GM23338 (cell line): Measurements from ENCODE around the gene BMPR1B. TPM values are rescaled to one million over a fixed set of nuclear protein-coding genes. Genes with fewer than 3 reads are reported as not detected.

Experiments
- ATAC-seq: fragments of 200-7000 bp; cut with Tn5 transposase; 3 replicates; pipeline ENCODE4 v1.9.1; 2020
- DNase-seq: peaks from one replicate; pipeline ENCODE4 v3.0.0-alpha.2; 2015; ENCODE audit warnings: low spot score
- H2AFZ ChIP-seq: fragments of 200-600 bp; sonication (generic); 2 replicates; pipeline ENCODE4 v1.8.0; 2016; ENCODE audit warnings: antibody characterized with exemption, mild to moderate bottlenecking, moderate library complexity
- H3F3A ChIP-seq: fragments of 200-600 bp; sonication (generic); replicated peaks from 2 replicates; pipeline ENCODE4 v1.8.0; 2017; ENCODE audit warnings: antibody characterized with exemption, mixed run types, low read depth
- H3K27ac ChIP-seq: fragments of 200-600 bp; sonication (generic); 2 replicates; pipeline ENCODE4 v1.6.1; 2016; ENCODE audit warnings: low read depth
- H3K27me3 ChIP-seq: fragments of 200-600 bp; sonication (generic); 2 replicates; pipeline ENCODE4 v1.8.0; 2016; ENCODE audit warnings: mild to moderate bottlenecking, mixed run types, moderate library complexity; ENCODE audit not compliant: insufficient read depth
- H3K36me3 ChIP-seq: fragments of 200-600 bp; sonication (generic); 2 replicates; pipeline ENCODE4 v1.8.0; 2016; ENCODE audit warnings: mild to moderate bottlenecking; ENCODE audit not compliant: insufficient read depth
- H3K4me1 ChIP-seq: fragments of 200-600 bp; sonication (generic); 2 replicates; pipeline ENCODE4 v1.8.0; 2016; ENCODE audit warnings: mild to moderate bottlenecking, moderate library complexity; ENCODE audit not compliant: insufficient read depth
- H3K4me2 ChIP-seq: fragments of 200-600 bp; sonication (generic); 2 replicates; pipeline ENCODE4 v1.7.1; 2017; ENCODE audit warnings: mixed run types
- H3K4me3 ChIP-seq: fragments of 200-600 bp; sonication (generic); 2 replicates; pipeline ENCODE4 v1.6.1; 2016; ENCODE audit warnings: mixed run types
- H3K79me2 ChIP-seq: fragments of 200-600 bp; sonication (generic); replicated peaks from 2 replicates; pipeline ENCODE4 v1.8.0; 2017; ENCODE audit warnings: mild to moderate bottlenecking; ENCODE audit not compliant: insufficient read depth
- H3K9me2 ChIP-seq: fragments of 200-600 bp; sonication (generic); 2 replicates; pipeline ENCODE4 v1.8.0; 2017; ENCODE audit not compliant: insufficient read depth
- H4K20me1 ChIP-seq: fragments of 200-600 bp; sonication (generic); replicated peaks from 2 replicates; pipeline ENCODE4 v1.8.0; 2017; ENCODE audit warnings: mild to moderate bottlenecking; ENCODE audit not compliant: insufficient read depth
- H3K27ac Mint-ChIP-seq: 2 replicates; pipeline ENCODE4 v1.8.0; 2020; ENCODE audit warnings: inconsistent platforms, mild to moderate bottlenecking, moderate library complexity, mixed read lengths
- H3K27me3 Mint-ChIP-seq: 3 replicates; pipeline ENCODE4 v1.8.0; 2022; ENCODE audit warnings: low read depth, mild to moderate bottlenecking, moderate library complexity, mixed read lengths, inconsistent platforms; ENCODE audit not compliant: insufficient read depth, poor library complexity
- H3K36me3 Mint-ChIP-seq: 3 replicates; pipeline ENCODE4 v1.8.0; 2021; ENCODE audit warnings: low read depth, mild to moderate bottlenecking, inconsistent platforms, moderate library complexity, mixed read lengths
- H3K4me1 Mint-ChIP-seq: 3 replicates; pipeline ENCODE4 v1.8.0; 2020; ENCODE audit warnings: mild to moderate bottlenecking, inconsistent platforms, mixed read lengths
- H3K4me3 Mint-ChIP-seq: 3 replicates; pipeline ENCODE4 v1.8.0; 2021; ENCODE audit warnings: moderate library complexity, mild to moderate bottlenecking, inconsistent platforms, mixed read lengths
- H3K9me3 Mint-ChIP-seq: 3 replicates; pipeline ENCODE4 v1.8.0; 2020; ENCODE audit warnings: moderate library complexity, mild to moderate bottlenecking, inconsistent platforms, mixed read lengths
- CREB1 ChIP-seq: fragments of 250-450 bp; sonication (Bioruptor Pico); IDR thresholded peaks from 2 replicates; pipeline ENCODE4 v1.5.0; 2020; ENCODE audit warnings: low read depth, mild to moderate bottlenecking, moderate library complexity
- CTCF ChIP-seq, 2 experiments: fragments of 200-600 bp in 1 of 2; sonication (generic) in 1 of 2; conservative IDR thresholded peaks; 2 replicates each; pipeline versions ENCODE4 v1.5.1 to v1.6.1; 2016 to 2017; ENCODE audit warnings: antibody characterized with exemption in 2 of 2, low read depth in 2 of 2, mild to moderate bottlenecking in 2 of 2, moderate library complexity in 1 of 2
- EZH2 ChIP-seq: fragments of 200-600 bp; sonication (generic); IDR thresholded peaks from one replicate; pipeline ENCODE4 v1.8.0; 2017; ENCODE audit warnings: antibody characterized with exemption, mild to moderate bottlenecking, low read depth; ENCODE audit not compliant: unreplicated experiment
- EZH2phosphoT487 ChIP-seq: fragments of 200-600 bp; sonication (generic); IDR thresholded peaks from one replicate; pipeline ENCODE4 v1.8.1; 2018; ENCODE audit warnings: antibody characterized with exemption; ENCODE audit not compliant: unreplicated experiment
- JUNB ChIP-seq: IDR thresholded peaks from one replicate; pipeline ENCODE4 v1.6.1; 2016; ENCODE audit warnings: antibody characterized with exemption; ENCODE audit not compliant: unreplicated experiment
- NANOG ChIP-seq: IDR thresholded peaks from 2 replicates; pipeline ENCODE4 v1.6.1; 2016; ENCODE audit warnings: antibody characterized with exemption, borderline replicate concordance
- POLR2AphosphoS5 ChIP-seq: IDR thresholded peaks from 2 replicates; pipeline ENCODE4 v1.6.1; 2016; ENCODE audit warnings: antibody characterized with exemption, low read depth
- STAT1 ChIP-seq: IDR thresholded peaks from one replicate; pipeline ENCODE4 v1.6.1; 2016; ENCODE audit warnings: antibody characterized with exemption; ENCODE audit not compliant: unreplicated experiment
- ZNF114 ChIP-seq: fragments of 250-450 bp; sonication (Bioruptor Pico); IDR thresholded peaks from 2 replicates; pipeline ENCODE4 v1.5.0; 2020; ENCODE audit warnings: mild to moderate bottlenecking, moderate library complexity
- ZNF331 ChIP-seq: fragments of 250-450 bp; sonication (Bioruptor Pico); IDR thresholded peaks from 2 replicates; pipeline ENCODE4 v1.5.0; 2020; ENCODE audit warnings: low read depth, mild to moderate bottlenecking, moderate library complexity
- polyA plus RNA-seq: library from polyadenylated mRNA; unstranded; fragments of >200 nt; fragmentation: Nextera tagmentation; extraction: Ambion mirVana; gene quantifications from 2 replicates; pipeline ENCODE4 v1.2.1, GENCODE V29; 2016
- total RNA-seq: library from RNA; depleted of rRNA; stranded (reverse); fragments of >200 nt; shearing (Covaris generic); gene quantifications from 2 replicates; pipeline ENCODE4 v1.2.3, GENCODE V29; 2014
- TF ChIP-seq, protein P1 (sequence below): IDR thresholded peaks from 2 replicates; pipeline ENCODE4 v1.6.1; 2016; ENCODE audit warnings: antibody characterized with exemption
- TF ChIP-seq, protein P2 (sequence below): IDR thresholded peaks from one replicate; pipeline ENCODE4 v1.6.1; 2018; ENCODE audit warnings: antibody characterized with exemption; ENCODE audit not compliant: unreplicated experiment
- TF ChIP-seq, protein P3 (sequence below): fragments of 250-450 bp; sonication (Bioruptor Pico); IDR thresholded peaks from 2 replicates; pipeline ENCODE4 v1.5.0; 2020; ENCODE audit warnings: mild to moderate bottlenecking, moderate library complexity

The BMPR1B gene
- total and polyA plus RNA-seq, 2 experiments from 2014 or later = 0.48 to 1.0 TPM

- H3K4me1 Mint-ChIP-seq = peaks cover 5% of the 10 kb centered on the region; the same call in 2 of the 3 replicates
- H3K4me1 ChIP-seq = peaks cover 10% of the 10 kb centered on the region
- H3K36me3 Mint-ChIP-seq = no peaks in the 10 kb centered on the region
- no peaks in the 10 kb centered on the region for H3F3A ChIP-seq
- ATAC-seq = no peak
- no peaks in the 10 kb centered on the region for H3K9me2 ChIP-seq
- no peaks in the 10 kb centered on the region for H3K36me3 ChIP-seq
- no peaks in the 10 kb centered on the region for H3K79me2 ChIP-seq
- TF ChIP-seq JUNB (no peak), EZH2 (no peak), POLR2AphosphoS5 (no peak), ZNF114 (CRISPR knock-in tag) (no peak), NANOG (no peak), ZNF331 (CRISPR knock-in tag) (no peak), CREB1 (no peak), STAT1 (no peak), EZH2phosphoT487 (no peak), CTCF (conservative IDR thresholded peaks at IDR 0.05; ENCODE audit: low read depth in 2 of 2) (no peak)
- TF ChIP-seq, protein P1, sequence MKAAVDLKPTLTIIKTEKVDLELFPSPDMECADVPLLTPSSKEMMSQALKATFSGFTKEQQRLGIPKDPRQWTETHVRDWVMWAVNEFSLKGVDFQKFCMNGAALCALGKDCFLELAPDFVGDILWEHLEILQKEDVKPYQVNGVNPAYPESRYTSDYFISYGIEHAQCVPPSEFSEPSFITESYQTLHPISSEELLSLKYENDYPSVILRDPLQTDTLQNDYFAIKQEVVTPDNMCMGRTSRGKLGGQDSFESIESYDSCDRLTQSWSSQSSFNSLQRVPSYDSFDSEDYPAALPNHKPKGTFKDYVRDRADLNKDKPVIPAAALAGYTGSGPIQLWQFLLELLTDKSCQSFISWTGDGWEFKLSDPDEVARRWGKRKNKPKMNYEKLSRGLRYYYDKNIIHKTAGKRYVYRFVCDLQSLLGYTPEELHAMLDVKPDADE = no peak
- TF ChIP-seq, protein P2, sequence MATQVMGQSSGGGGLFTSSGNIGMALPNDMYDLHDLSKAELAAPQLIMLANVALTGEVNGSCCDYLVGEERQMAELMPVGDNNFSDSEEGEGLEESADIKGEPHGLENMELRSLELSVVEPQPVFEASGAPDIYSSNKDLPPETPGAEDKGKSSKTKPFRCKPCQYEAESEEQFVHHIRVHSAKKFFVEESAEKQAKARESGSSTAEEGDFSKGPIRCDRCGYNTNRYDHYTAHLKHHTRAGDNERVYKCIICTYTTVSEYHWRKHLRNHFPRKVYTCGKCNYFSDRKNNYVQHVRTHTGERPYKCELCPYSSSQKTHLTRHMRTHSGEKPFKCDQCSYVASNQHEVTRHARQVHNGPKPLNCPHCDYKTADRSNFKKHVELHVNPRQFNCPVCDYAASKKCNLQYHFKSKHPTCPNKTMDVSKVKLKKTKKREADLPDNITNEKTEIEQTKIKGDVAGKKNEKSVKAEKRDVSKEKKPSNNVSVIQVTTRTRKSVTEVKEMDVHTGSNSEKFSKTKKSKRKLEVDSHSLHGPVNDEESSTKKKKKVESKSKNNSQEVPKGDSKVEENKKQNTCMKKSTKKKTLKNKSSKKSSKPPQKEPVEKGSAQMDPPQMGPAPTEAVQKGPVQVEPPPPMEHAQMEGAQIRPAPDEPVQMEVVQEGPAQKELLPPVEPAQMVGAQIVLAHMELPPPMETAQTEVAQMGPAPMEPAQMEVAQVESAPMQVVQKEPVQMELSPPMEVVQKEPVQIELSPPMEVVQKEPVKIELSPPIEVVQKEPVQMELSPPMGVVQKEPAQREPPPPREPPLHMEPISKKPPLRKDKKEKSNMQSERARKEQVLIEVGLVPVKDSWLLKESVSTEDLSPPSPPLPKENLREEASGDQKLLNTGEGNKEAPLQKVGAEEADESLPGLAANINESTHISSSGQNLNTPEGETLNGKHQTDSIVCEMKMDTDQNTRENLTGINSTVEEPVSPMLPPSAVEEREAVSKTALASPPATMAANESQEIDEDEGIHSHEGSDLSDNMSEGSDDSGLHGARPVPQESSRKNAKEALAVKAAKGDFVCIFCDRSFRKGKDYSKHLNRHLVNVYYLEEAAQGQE = no peak
- TF ChIP-seq, protein P3, sequence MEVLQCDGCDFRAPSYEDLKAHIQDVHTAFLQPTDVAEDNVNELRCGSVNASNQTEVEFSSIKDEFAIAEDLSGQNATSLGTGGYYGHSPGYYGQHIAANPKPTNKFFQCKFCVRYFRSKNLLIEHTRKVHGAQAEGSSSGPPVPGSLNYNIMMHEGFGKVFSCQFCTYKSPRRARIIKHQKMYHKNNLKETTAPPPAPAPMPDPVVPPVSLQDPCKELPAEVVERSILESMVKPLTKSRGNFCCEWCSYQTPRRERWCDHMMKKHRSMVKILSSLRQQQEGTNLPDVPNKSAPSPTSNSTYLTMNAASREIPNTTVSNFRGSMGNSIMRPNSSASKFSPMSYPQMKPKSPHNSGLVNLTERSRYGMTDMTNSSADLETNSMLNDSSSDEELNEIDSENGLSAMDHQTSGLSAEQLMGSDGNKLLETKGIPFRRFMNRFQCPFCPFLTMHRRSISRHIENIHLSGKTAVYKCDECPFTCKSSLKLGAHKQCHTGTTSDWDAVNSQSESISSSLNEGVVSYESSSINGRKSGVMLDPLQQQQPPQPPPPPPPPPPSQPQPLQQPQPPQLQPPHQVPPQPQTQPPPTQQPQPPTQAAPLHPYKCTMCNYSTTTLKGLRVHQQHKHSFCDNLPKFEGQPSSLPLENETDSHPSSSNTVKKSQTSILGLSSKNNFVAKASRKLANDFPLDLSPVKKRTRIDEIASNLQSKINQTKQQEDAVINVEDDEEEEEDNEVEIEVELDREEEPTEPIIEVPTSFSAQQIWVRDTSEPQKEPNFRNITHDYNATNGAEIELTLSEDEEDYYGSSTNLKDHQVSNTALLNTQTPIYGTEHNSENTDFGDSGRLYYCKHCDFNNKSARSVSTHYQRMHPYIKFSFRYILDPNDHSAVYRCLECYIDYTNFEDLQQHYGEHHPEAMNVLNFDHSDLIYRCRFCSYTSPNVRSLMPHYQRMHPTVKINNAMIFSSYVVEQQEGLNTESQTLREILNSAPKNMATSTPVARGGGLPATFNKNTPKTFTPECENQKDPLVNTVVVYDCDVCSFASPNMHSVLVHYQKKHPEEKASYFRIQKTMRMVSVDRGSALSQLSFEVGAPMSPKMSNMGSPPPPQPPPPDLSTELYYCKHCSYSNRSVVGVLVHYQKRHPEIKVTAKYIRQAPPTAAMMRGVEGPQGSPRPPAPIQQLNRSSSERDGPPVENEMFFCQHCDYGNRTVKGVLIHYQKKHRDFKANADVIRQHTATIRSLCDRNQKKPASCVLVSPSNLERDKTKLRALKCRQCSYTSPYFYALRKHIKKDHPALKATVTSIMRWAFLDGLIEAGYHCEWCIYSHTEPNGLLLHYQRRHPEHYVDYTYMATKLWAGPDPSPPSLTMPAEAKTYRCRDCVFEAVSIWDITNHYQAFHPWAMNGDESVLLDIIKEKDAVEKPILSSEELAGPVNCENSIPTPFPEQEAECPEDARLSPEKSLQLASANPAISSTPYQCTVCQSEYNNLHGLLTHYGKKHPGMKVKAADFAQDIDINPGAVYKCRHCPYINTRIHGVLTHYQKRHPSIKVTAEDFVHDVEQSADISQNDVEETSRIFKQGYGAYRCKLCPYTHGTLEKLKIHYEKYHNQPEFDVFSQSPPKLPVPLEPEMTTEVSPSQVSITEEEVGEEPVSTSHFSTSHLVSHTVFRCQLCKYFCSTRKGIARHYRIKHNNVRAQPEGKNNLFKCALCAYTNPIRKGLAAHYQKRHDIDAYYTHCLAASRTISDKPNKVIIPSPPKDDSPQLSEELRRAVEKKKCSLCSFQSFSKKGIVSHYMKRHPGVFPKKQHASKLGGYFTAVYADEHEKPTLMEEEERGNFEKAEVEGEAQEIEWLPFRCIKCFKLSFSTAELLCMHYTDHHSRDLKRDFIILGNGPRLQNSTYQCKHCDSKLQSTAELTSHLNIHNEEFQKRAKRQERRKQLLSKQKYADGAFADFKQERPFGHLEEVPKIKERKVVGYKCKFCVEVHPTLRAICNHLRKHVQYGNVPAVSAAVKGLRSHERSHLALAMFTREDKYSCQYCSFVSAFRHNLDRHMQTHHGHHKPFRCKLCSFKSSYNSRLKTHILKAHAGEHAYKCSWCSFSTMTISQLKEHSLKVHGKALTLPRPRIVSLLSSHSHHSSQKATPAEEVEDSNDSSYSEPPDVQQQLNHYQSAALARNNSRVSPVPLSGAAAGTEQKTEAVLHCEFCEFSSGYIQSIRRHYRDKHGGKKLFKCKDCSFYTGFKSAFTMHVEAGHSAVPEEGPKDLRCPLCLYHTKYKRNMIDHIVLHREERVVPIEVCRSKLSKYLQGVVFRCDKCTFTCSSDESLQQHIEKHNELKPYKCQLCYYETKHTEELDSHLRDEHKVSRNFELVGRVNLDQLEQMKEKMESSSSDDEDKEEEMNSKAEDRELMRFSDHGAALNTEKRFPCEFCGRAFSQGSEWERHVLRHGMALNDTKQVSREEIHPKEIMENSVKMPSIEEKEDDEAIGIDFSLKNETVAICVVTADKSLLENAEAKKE (CRISPR knock-in tag) = no peak
- no peak overlapping the region for H3K4me3 ChIP-seq
- no peaks in the 10 kb centered on the region for H3K27me3 Mint-ChIP-seq
- DNase-seq = no peak
- H4K20me1 ChIP-seq = no peaks in the 10 kb centered on the region
- H3K4me3 Mint-ChIP-seq = no peak overlapping the region
- H3K27ac ChIP-seq = no peak overlapping the region
- no peak overlapping the region for H3K4me2 ChIP-seq
- no peak overlapping the region for H2AFZ ChIP-seq
- no peaks in the 10 kb centered on the region for H3K9me3 Mint-ChIP-seq
- no peak overlapping the region for H3K27ac Mint-ChIP-seq
- no peaks in the 10 kb centered on the region for H3K27me3 ChIP-seq
These were observed 291.9 kb downstream of the BMPR1B start for GRCh38 chr4:95049551-95050233.
